ENCODE measurements around the gene HMCN2.

The HMCN2 gene

DNA sequence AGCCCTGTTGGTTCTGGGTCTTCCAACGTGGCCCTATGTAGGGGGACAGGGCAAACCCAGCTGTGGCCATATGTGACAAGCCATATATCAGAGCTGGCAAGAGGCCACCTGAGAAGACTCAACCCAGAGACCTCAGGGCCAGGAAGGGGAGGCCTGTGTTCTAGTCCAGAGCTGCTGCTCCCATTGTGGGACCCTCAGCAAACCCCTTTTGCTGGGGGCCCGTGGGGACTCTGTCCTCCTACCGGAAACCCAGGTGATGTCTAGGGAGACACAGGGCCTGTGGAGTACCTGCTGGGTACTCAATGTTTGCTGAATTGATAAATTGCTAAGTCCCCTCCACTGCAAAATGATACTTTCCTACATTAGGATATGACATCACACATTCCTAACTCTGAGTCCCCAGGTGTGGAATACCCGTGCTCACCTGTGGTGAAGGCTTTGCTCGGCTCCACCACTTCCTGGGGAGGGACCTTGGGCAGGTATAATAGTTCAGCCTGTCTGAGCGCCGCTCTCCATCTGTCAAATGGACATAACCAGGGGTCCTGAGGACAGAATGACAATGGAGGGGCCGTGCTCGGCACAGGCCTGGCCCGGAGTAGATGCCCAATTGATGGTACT is 140.8 kb downstream of the HMCN2 start:
- TF ChIP-seq, protein P1, sequence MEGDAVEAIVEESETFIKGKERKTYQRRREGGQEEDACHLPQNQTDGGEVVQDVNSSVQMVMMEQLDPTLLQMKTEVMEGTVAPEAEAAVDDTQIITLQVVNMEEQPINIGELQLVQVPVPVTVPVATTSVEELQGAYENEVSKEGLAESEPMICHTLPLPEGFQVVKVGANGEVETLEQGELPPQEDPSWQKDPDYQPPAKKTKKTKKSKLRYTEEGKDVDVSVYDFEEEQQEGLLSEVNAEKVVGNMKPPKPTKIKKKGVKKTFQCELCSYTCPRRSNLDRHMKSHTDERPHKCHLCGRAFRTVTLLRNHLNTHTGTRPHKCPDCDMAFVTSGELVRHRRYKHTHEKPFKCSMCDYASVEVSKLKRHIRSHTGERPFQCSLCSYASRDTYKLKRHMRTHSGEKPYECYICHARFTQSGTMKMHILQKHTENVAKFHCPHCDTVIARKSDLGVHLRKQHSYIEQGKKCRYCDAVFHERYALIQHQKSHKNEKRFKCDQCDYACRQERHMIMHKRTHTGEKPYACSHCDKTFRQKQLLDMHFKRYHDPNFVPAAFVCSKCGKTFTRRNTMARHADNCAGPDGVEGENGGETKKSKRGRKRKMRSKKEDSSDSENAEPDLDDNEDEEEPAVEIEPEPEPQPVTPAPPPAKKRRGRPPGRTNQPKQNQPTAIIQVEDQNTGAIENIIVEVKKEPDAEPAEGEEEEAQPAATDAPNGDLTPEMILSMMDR (IDR thresholded peaks at IDR 0.05; ENCODE audit: low read length, missing control alignments), result no peak

DNA sequence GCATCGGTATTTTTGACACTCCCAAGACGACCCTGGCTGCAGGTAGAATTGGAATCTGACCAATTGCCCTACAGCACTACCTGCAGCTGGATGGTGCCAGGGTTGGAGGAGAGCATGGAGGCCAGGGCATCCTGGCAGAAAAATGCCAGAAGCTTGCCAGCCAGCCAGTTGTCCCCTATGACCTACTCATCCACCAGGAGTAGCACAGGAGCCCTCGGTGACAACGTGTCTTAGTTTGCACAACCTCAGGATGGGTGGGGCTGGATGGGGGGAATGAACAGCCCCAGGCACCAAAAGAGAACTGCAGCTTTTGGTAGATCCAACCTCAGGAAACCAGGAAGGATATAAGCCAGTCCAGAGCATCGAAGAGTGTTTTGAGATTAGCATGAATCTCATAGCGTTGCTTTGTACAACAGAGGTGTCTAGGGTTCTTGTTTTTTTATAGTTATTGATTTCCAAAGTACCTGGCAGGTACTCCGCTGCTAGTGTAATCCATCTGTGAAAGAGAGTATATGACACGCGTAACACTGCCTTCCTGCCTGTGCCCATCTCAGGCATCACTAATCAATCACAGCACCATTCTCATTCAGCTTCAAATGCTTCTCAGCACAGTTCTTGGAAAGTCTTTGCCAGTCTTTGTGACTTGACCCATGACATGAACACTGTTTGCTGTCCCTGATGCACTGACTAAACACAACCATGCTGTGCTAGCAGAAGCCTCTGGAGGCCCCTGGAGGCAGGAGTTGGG is 142.5 kb downstream of the HMCN2 start:
- TF ChIP-seq, protein P1 (IDR thresholded peaks at IDR 0.05; ENCODE audit: low read length, missing control alignments), result no peak
- H3K4me3 ChIP-seq (replicated peaks; ENCODE audit: low read depth, low read length), result no peak overlapping the region
- DNase-seq (ENCODE audit: low read depth), result no peak

More for the DNA sequence above, 140.8 kb downstream of the HMCN2 start:
- H3K4me3 ChIP-seq (replicated peaks; ENCODE audit: low read depth, low read length), result no peak overlapping the region
- no peak for DNase-seq (ENCODE audit: low read depth)

DNA sequence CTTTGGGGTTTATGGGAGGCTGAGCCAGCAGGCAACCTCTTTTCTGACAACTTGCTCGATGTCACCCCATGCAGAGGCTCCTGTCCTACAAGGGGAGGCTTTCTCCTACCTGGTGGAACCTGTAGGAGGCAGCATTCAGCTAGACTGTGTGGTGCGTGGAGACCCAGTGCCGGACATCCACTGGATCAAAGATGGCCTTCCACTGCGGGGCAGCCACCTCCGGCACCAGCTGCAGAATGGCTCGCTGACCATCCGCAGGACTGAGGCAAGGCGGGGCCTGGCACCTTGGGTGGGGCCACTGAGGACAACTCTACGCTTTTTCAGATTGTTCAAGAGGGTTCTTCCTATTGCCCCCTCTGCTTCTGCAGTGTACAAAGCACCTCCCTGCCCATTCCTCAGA is 143.1 kb downstream of the HMCN2 start:
- no peak overlapping the region for H3K4me3 ChIP-seq (replicated peaks; ENCODE audit: low read depth, low read length)
- TF ChIP-seq, protein P1 (IDR thresholded peaks at IDR 0.05; ENCODE audit: low read length, missing control alignments), result no peak
- DNase-seq (ENCODE audit: low read depth), result no peak

DNA sequence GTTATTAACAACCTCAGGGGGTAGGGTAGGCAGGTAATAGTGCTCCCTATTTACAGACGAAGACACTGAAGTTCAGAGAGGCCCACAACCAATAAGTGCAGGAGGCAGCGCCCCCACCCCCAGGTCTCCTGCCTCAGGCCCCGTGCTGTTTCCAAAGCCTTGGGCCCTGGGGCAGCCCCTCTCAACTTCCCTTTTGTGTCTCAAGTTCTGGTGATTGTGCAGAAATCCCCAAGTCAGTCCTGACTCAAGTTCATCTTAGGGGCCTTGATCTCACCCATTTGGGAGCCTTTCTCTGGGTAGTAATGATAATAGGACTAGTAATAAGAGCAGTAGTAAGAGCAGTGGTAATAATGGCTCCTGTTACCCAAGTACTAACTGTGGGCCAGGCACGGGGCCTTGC is 143.7 kb downstream of the HMCN2 start:
- TF ChIP-seq, protein P1 (IDR thresholded peaks at IDR 0.05; ENCODE audit: low read length, missing control alignments), result no peak
- H3K4me3 ChIP-seq (replicated peaks; ENCODE audit: low read depth, low read length), result no peak overlapping the region
- DNase-seq (ENCODE audit: low read depth), result no peak

DNA sequence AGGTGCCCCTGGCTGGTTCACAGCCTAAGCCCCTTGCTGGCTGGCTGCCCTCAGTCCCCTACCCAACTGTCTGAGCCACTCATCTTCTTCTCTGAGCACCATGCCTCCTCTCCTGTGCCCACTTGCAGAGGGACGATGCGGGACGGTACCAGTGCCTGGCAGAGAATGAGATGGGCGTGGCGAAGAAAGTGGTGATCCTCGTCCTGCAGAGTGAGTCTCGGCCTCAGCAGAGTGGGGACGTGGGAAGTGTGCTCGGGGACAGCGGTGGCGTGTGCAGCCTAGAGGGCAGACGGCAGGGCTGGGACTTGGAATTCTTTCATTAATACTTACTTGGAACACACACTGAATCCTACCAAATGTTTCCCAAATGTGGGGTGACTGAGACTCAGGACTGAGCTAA is 144.9 kb downstream of the HMCN2 start:
- no peak for DNase-seq (ENCODE audit: low read depth)
- no peak overlapping the region for H3K4me3 ChIP-seq (replicated peaks; ENCODE audit: low read depth, low read length)
- TF ChIP-seq, protein P1 (IDR thresholded peaks at IDR 0.05; ENCODE audit: low read length, missing control alignments), result no peak

DNA sequence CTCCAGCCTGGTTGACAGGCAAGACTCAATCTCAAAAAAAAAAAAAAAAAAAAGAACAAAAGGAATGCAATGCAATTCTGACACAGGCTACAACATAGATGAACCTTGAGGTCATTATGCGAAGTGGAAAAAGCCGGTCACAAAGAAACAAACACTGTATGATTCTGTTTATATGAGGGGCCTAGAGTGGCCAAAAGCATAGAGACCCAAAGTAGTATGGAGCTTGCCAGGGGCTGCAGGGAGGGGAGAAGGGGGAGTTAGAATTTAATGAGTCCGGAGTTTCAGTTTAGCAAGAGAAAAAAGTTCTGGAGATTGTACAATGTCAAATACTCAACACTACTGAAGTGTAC is 146.0 kb downstream of the HMCN2 start:
- DNase-seq (ENCODE audit: low read depth), result no peak
- TF ChIP-seq, protein P1 (IDR thresholded peaks at IDR 0.05; ENCODE audit: low read length, missing control alignments), result no peak
- no peak overlapping the region for H3K4me3 ChIP-seq (replicated peaks; ENCODE audit: low read depth, low read length)

All from fibroblast of pulmonary artery (primary cell).